WTC11 (cell line): ENCODE results near the gene ARMC8. TPM values are rescaled to one million over a fixed set of nuclear protein-coding genes. Genes with fewer than 3 reads are reported as not detected.

Experiments
- ATAC-seq: fragments of 200-7000 bp; cut with Tn5 transposase; 2 replicates; pipeline ENCODE4 v1.10.0; 2021; ENCODE audit warnings: mild to moderate bottlenecking, moderate library complexity
- CTCF ChIA-PET: fragments of 300-600 bp; sonication (Branson Sonifier 250); formaldehyde crosslinking; loops from one replicate; lab custom pipeline; 2021; ENCODE audit warnings: antibody characterized with exemption; lab: Charles Lee
- POLR2A ChIA-PET: fragments of 350-600 bp; sonication (Branson Sonifier 250); formaldehyde crosslinking; loops from one replicate; lab custom pipeline; 2021; ENCODE audit warnings: antibody characterized with exemption; lab: Charles Lee
- DNase-seq: peaks from one replicate; pipeline ENCODE4 v3.0.0; 2021; ENCODE audit warnings: low spot score
- H3K27ac Mint-ChIP-seq: 2 replicates; pipeline ENCODE4 v1.8.0; 2021; ENCODE audit warnings: mixed read lengths
- H3K27me3 Mint-ChIP-seq: 2 replicates; pipeline ENCODE4 v1.8.0; 2021; ENCODE audit warnings: low read depth, mild to moderate bottlenecking, moderate library complexity, mixed read lengths
- H3K36me3 Mint-ChIP-seq: 2 replicates; pipeline ENCODE4 v1.8.0; 2021; ENCODE audit warnings: mixed read lengths
- H3K4me1 Mint-ChIP-seq: 2 replicates; pipeline ENCODE4 v1.8.0; 2022; ENCODE audit warnings: mixed read lengths
- H3K4me3 Mint-ChIP-seq: 2 replicates; pipeline ENCODE4 v1.8.0; 2021; ENCODE audit warnings: mild to moderate bottlenecking, moderate library complexity, mixed read lengths
- H3K9me3 Mint-ChIP-seq: 2 replicates; pipeline ENCODE4 v1.8.0; 2021; ENCODE audit warnings: mixed read lengths
- ATF1 ChIP-seq: sonication (generic); formaldehyde crosslinking; IDR thresholded peaks from 2 replicates; pipeline ENCODE4 v1.8.1; 2023; ENCODE audit warnings: mild to moderate bottlenecking, moderate library complexity, missing genetic modification reagents
- CREM ChIP-seq: sonication (generic); formaldehyde crosslinking; IDR thresholded peaks from 2 replicates; pipeline ENCODE4 v1.8.1; 2022; ENCODE audit warnings: mild to moderate bottlenecking, missing genetic modification reagents, moderate library complexity
- EMX1 ChIP-seq: fragments of 250-450 bp; sonication (Bioruptor Pico); IDR thresholded peaks from 2 replicates; pipeline ENCODE4 v1.8.0; 2021; ENCODE audit warnings: mild to moderate bottlenecking
- FOXP1 ChIP-seq: sonication (generic); formaldehyde crosslinking; IDR thresholded peaks from 2 replicates; pipeline ENCODE4 v1.8.0; 2022; ENCODE audit warnings: missing genetic modification reagents, mild to moderate bottlenecking, moderate library complexity, borderline replicate concordance
- FOXP4 ChIP-seq: sonication (generic); formaldehyde crosslinking; IDR thresholded peaks from 2 replicates; pipeline ENCODE4 v1.8.0; 2022; ENCODE audit warnings: mild to moderate bottlenecking, missing genetic modification reagents
- JAZF1 ChIP-seq: fragments of 250-450 bp; sonication (Bioruptor Pico); IDR thresholded peaks from 2 replicates; pipeline ENCODE4 v1.9.0; 2021; ENCODE audit warnings: moderate library complexity, mild to moderate bottlenecking, inconsistent platforms
- JUN ChIP-seq: sonication (generic); formaldehyde crosslinking; IDR thresholded peaks from 2 replicates; pipeline ENCODE4 v1.8.0; 2023; ENCODE audit warnings: mild to moderate bottlenecking, missing genetic modification reagents
- MLX ChIP-seq: sonication (generic); formaldehyde crosslinking; IDR thresholded peaks from 2 replicates; pipeline ENCODE4 v1.8.1; 2023; ENCODE audit warnings: mild to moderate bottlenecking, missing genetic modification reagents, moderate library complexity
- MYBL2 ChIP-seq: sonication (generic); formaldehyde crosslinking; IDR thresholded peaks from 2 replicates; pipeline ENCODE4 v1.8.1; 2023; ENCODE audit warnings: mild to moderate bottlenecking, moderate library complexity, missing genetic modification reagents
- NFATC4 ChIP-seq: fragments of 250-450 bp; sonication (Bioruptor Pico); IDR thresholded peaks from 2 replicates; pipeline ENCODE4 v1.9.0; 2021; ENCODE audit warnings: mild to moderate bottlenecking
- NR1H2 ChIP-seq: sonication (generic); formaldehyde crosslinking; IDR thresholded peaks from 2 replicates; pipeline ENCODE4 v1.9.0; 2021; ENCODE audit warnings: mild to moderate bottlenecking, moderate library complexity, missing genetic modification reagents
- PRDM15 ChIP-seq: sonication (generic); formaldehyde crosslinking; IDR thresholded peaks from 2 replicates; pipeline ENCODE4 v1.8.0; 2022; ENCODE audit warnings: missing genetic modification reagents
- RELA ChIP-seq: sonication (generic); formaldehyde crosslinking; IDR thresholded peaks from 2 replicates; pipeline ENCODE4 v1.8.1; 2022; ENCODE audit warnings: missing genetic modification reagents, mild to moderate bottlenecking, borderline replicate concordance
- SMAD3 ChIP-seq: sonication (generic); formaldehyde crosslinking; IDR thresholded peaks from 2 replicates; pipeline ENCODE4 v1.8.0; 2022; ENCODE audit warnings: missing genetic modification reagents, mild to moderate bottlenecking, borderline replicate concordance
- SP1 ChIP-seq: sonication (generic); formaldehyde crosslinking; conservative IDR thresholded peaks from 2 replicates; pipeline ENCODE4 v1.8.1; 2022; ENCODE audit warnings: missing genetic modification reagents
- TEAD1 ChIP-seq: sonication (generic); formaldehyde crosslinking; IDR thresholded peaks from 2 replicates; pipeline ENCODE4 v1.8.0; 2022; ENCODE audit warnings: mild to moderate bottlenecking, missing genetic modification reagents
- TP53 ChIP-seq: sonication (generic); formaldehyde crosslinking; IDR thresholded peaks from 2 replicates; pipeline ENCODE4 v1.8.1; 2023; ENCODE audit warnings: mild to moderate bottlenecking, missing genetic modification reagents
- ZNF281 ChIP-seq: sonication (generic); formaldehyde crosslinking; IDR thresholded peaks from 2 replicates; pipeline ENCODE4 v1.8.0; 2023; ENCODE audit warnings: mild to moderate bottlenecking, missing genetic modification reagents
- total RNA-seq: library from RNA; stranded (reverse); gene quantifications from 3 replicates; pipeline ENCODE4 v1.2.3, GENCODE V29; 2021
- TF ChIP-seq, protein P1 (sequence below): sonication (generic); formaldehyde crosslinking; IDR thresholded peaks from 2 replicates; pipeline ENCODE4 v1.8.0; 2022; ENCODE audit warnings: mild to moderate bottlenecking, missing genetic modification reagents

ARMC8 gene
- total RNA-seq, 1 experiment from 2014 or later: 44.9 TPM

DNA sequence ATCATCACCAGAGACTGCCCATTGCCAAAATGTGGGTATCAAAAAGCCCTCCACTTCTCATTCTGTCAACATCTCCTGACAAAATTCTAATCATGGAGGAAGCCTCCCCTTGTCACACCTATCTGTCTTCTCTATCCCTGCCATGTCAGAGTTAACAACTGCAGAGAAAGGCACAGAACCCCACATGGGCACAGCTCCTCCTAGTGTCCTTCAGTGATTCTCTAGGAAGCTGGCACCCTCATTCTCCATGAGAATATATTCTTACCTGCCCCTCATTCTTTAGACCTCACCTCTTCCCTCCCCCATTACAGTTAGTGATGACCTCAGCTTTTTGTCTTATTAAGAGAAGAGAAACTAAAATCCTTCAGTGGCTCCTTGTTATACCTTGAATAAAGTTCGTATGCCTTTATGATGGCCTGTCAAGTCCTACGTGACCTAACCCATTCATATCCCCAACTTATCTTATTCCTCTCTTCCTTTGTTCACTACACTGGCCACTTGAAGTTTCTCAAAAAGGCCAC, 97.9 kb downstream of the ARMC8 start:
- TF ChIP-seq CREM (CRISPR knock-in tag) (no peak), EMX1 (CRISPR knock-in tag) (no peak), NR1H2 (CRISPR knock-in tag) (no peak)
- CTCF ChIA-PET: interaction anchor here (1.0 to 1.9 kb wide), 5 partner anchors 17 to 133 kb away, joined by 3 to 4 read pairs (median 4); partner anchors contain the start of gene DBR1
- DNase-seq (no peak), ATAC-seq (peak; percentile 71)
- POLR2A ChIA-PET: no interaction called here
- Mint-ChIP-seq H3K4me1 (no peaks in the 10 kb centered on the region), H3K4me3 (no peak overlapping the region), H3K9me3 (no peaks in the 10 kb centered on the region), H3K27ac (no peak overlapping the region), H3K36me3 (peaks cover 10% of the 10 kb centered on the region), H3K27me3 (no peaks in the 10 kb centered on the region)

DNA sequence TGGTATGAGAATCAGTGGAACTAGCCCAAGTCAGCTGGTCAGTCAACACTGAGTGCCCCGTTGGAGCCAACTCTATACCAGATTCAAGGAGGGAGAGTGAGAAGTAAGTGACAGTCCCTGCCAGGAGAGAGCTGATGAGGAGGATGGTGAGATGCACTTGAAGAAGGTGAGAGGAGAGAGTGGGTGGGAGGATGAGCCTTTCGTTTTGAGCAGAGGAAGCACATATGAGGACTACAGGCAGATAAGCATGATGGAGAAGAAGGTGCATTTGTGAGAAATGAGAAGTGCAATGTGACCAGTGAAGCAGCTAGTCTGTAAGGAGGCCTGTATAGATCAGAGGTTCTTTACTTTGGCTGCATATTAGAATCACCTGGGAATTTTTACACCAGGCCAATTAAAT, 102.2 kb downstream of the ARMC8 start:
- Mint-ChIP-seq H3K4me3 (no peak overlapping the region), H3K9me3 (no peaks in the 10 kb centered on the region), H3K27me3 (no peaks in the 10 kb centered on the region), H3K27ac (no peak overlapping the region), H3K4me1 (no peaks in the 10 kb centered on the region), H3K36me3 (peaks cover 32% of the 10 kb centered on the region)
- no peak for ATAC-seq
- POLR2A ChIA-PET: no interaction called here
- no peak for DNase-seq
- CTCF ChIA-PET: no interaction called here
- no peak for TF ChIP-seq SMAD3 (CRISPR knock-in tag)
- no peak for TF ChIP-seq PRDM15 (CRISPR knock-in tag)
- TF ChIP-seq SP1 (CRISPR knock-in tag): no peak
- no peak for TF ChIP-seq MLX

GRCh38 chr3:138289701-138290100, 102.6 kb downstream of the ARMC8 start:
- Mint-ChIP-seq H3K4me3 (no peak overlapping the region), H3K36me3 (peaks cover 32% of the 10 kb centered on the region), H3K27ac (no peak overlapping the region), H3K9me3 (no peaks in the 10 kb centered on the region), H3K27me3 (no peaks in the 10 kb centered on the region), H3K4me1 (no peaks in the 10 kb centered on the region)
- DNase-seq (no peak), ATAC-seq (no peak)
- POLR2A ChIA-PET: no interaction called here
- no peak for TF ChIP-seq TP53 (CRISPR knock-in tag)
- no peak for TF ChIP-seq JAZF1 (CRISPR knock-in tag)
- no peak for TF ChIP-seq RELA
- TF ChIP-seq NR1H2 (CRISPR knock-in tag): no peak
- TF ChIP-seq FOXP4 (CRISPR knock-in tag): no peak
- no peak for TF ChIP-seq JUN
- TF ChIP-seq TEAD1: no peak
- TF ChIP-seq, protein P1, sequence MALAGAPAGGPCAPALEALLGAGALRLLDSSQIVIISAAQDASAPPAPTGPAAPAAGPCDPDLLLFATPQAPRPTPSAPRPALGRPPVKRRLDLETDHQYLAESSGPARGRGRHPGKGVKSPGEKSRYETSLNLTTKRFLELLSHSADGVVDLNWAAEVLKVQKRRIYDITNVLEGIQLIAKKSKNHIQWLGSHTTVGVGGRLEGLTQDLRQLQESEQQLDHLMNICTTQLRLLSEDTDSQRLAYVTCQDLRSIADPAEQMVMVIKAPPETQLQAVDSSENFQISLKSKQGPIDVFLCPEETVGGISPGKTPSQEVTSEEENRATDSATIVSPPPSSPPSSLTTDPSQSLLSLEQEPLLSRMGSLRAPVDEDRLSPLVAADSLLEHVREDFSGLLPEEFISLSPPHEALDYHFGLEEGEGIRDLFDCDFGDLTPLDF (CRISPR knock-in tag): no peak
- no peak for TF ChIP-seq FOXP1 (CRISPR knock-in tag)
- TF ChIP-seq NFATC4: no peak
- TF ChIP-seq ZNF281: no peak
- no peak for TF ChIP-seq ATF1 (CRISPR knock-in tag)
- no peak for TF ChIP-seq MYBL2 (CRISPR knock-in tag)
- CTCF ChIA-PET: no interaction called here
